PC-9 (cell line): Measurements from ENCODE around the gene STAT4. TPM values are rescaled to one million over a fixed set of nuclear protein-coding genes. Genes with fewer than 3 reads are reported as not detected.

ENCODE experiments used
- BruUV-seq: library from RNA; stranded (reverse); fragments of 400-500 nt; replicated peaks from 2 replicates; lab custom pipeline; 2021; lab: Mats Ljungman, UMichigan
- CTCF ChIA-PET: fragments of 300-600 bp; sonication (Branson Sonifier 250); formaldehyde crosslinking; loops from one replicate; lab custom pipeline; 2022; ENCODE audit warnings: antibody characterized with exemption; lab: Charles Lee
- POLR2A ChIA-PET: fragments of 300-600 bp; sonication (Branson Sonifier 250); formaldehyde crosslinking; loops from one replicate; lab custom pipeline; 2022; ENCODE audit warnings: antibody characterized with exemption; ENCODE audit not compliant: unreplicated experiment; lab: Charles Lee
- DNase-seq, 2 experiments: peaks; one replicate each; pipeline versions ENCODE4 v3.0.0 to v3.0.0-alpha.2; 2015 to 2022; ENCODE audit warnings: mixed read lengths in 1 of 2
- H2AFZ ChIP-seq: fragments of 200-600 bp; sonication (generic); 2 replicates; pipeline ENCODE4 v1.8.1; 2017; ENCODE audit warnings: antibody characterized with exemption
- H3F3A ChIP-seq: fragments of 200-600 bp; sonication (generic); 2 replicates; pipeline ENCODE4 v1.8.1; 2017; ENCODE audit warnings: antibody characterized with exemption, mild to moderate bottlenecking, low read depth; ENCODE audit not compliant: insufficient read depth
- H3K27ac ChIP-seq: fragments of 200-600 bp; sonication (generic); 2 replicates; pipeline ENCODE4 v1.6.1; 2016; ENCODE audit warnings: mixed run types
- H3K27me3 ChIP-seq: fragments of 200-600 bp; sonication (generic); 2 replicates; pipeline ENCODE4 v1.6.1; 2016; ENCODE audit warnings: low read depth, mixed run types; ENCODE audit not compliant: insufficient read depth
- H3K36me3 ChIP-seq: fragments of 200-600 bp; sonication (generic); 2 replicates; pipeline ENCODE4 v1.6.1; 2016; ENCODE audit warnings: low read depth, mixed run types
- H3K4me1 ChIP-seq: fragments of 200-600 bp; sonication (generic); replicated peaks from 2 replicates; pipeline ENCODE4 v1.6.1; 2016; ENCODE audit warnings: mixed run types; ENCODE audit not compliant: insufficient read depth
- H3K4me2 ChIP-seq: fragments of 200-600 bp; sonication (generic); 2 replicates; pipeline ENCODE4 v1.6.1; 2017; ENCODE audit warnings: mixed run types
- H3K4me3 ChIP-seq: fragments of 200-600 bp; sonication (generic); 2 replicates; pipeline ENCODE4 v1.6.1; 2016; ENCODE audit warnings: mixed run types
- H3K79me2 ChIP-seq: fragments of 200-600 bp; sonication (generic); 2 replicates; pipeline ENCODE4 v1.6.1; 2017; ENCODE audit warnings: low read depth, mixed run types
- H3K9me2 ChIP-seq: fragments of 200-600 bp; sonication (generic); 2 replicates; pipeline ENCODE4 v1.8.1; 2017; ENCODE audit warnings: mild to moderate bottlenecking; ENCODE audit not compliant: insufficient read depth
- H3K9me3 ChIP-seq: fragments of 200-600 bp; sonication (generic); 2 replicates; pipeline ENCODE4 v1.8.1; 2016; ENCODE audit warnings: low read depth; ENCODE audit not compliant: insufficient read depth
- H4K20me1 ChIP-seq: fragments of 200-600 bp; sonication (generic); 2 replicates; pipeline ENCODE4 v1.8.1; 2017; ENCODE audit not compliant: insufficient read depth
- EZH2 ChIP-seq: fragments of 200-600 bp; sonication (generic); IDR thresholded peaks from 2 replicates; pipeline ENCODE4 v1.8.0; 2017; ENCODE audit warnings: antibody characterized with exemption, low read depth
- intact Hi-C: fragments of 100-400 bp; cut with micrococcal nuclease; formaldehyde crosslinking; loops from one replicate; pipeline ENCODE4 v1.10.0; 2022; ENCODE audit not compliant: unreplicated experiment
- total RNA-seq: library from RNA; stranded (reverse); gene quantifications from 2 replicates; pipeline ENCODE4 v1.2.3, GENCODE V29; 2021
- TF ChIP-seq, protein P1 (sequence below): fragments of 200-600 bp; sonication (generic); conservative IDR thresholded peaks from 2 replicates; pipeline ENCODE4 v1.6.1; 2017; ENCODE audit warnings: mixed run types, antibody characterized with exemption, mild to moderate bottlenecking, moderate library complexity

STAT4 gene
- total RNA-seq, 1 experiment from 2014 or later: 0.70 TPM

DNA sequence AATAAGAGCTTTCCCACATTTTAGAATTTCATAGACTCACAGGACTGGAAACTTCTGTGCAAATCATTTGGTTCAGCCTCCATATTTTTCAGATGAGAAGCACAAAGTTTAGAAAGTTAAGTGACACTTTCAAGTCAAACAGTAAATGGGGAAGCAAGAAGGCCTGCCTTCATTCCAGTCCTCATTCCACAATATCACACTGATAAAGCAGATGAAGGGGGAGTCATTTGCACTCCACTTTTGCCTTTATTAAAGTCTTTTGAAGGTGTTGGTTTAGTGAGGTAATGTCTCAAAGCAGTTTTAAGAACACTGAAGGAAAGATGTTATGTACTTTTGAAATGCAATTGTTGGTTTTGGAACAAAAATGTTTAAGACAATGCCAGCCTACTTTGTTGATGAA is 32.7 kb upstream of the STAT4 start:
- TF ChIP-seq, protein P1, sequence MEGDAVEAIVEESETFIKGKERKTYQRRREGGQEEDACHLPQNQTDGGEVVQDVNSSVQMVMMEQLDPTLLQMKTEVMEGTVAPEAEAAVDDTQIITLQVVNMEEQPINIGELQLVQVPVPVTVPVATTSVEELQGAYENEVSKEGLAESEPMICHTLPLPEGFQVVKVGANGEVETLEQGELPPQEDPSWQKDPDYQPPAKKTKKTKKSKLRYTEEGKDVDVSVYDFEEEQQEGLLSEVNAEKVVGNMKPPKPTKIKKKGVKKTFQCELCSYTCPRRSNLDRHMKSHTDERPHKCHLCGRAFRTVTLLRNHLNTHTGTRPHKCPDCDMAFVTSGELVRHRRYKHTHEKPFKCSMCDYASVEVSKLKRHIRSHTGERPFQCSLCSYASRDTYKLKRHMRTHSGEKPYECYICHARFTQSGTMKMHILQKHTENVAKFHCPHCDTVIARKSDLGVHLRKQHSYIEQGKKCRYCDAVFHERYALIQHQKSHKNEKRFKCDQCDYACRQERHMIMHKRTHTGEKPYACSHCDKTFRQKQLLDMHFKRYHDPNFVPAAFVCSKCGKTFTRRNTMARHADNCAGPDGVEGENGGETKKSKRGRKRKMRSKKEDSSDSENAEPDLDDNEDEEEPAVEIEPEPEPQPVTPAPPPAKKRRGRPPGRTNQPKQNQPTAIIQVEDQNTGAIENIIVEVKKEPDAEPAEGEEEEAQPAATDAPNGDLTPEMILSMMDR: no peak
- no peak for TF ChIP-seq EZH2
- no peaks in the 10 kb centered on the region for H3K79me2 ChIP-seq
- H3K4me2 ChIP-seq: no peak overlapping the region
- H3K27me3 ChIP-seq: no peaks in the 10 kb centered on the region
- no peak overlapping the region for H3K4me3 ChIP-seq
- BruUV-seq: no TSS peak
- H3K36me3 ChIP-seq: no peaks in the 10 kb centered on the region
- H2AFZ ChIP-seq: no peak overlapping the region
- ChIA-PET CTCF (interaction anchor here (0.6 kb wide), 1 partner anchor 53 kb away, joined by 7 read pairs; no protein-coding TSS in a partner anchor), POLR2A (no interaction called here)
- H3K9me2 ChIP-seq: no peaks in the 10 kb centered on the region
- H3K9me3 ChIP-seq: no peaks in the 10 kb centered on the region
- no peak for DNase-seq
- H4K20me1 ChIP-seq: no peaks in the 10 kb centered on the region
- intact Hi-C loops: no loop called here
- H3K27ac ChIP-seq: no peak overlapping the region
- H3K4me1 ChIP-seq: peaks cover 5% of the 10 kb centered on the region; the same call in 1 of the 2 replicates
- H3F3A ChIP-seq: no peaks in the 10 kb centered on the region

DNA sequence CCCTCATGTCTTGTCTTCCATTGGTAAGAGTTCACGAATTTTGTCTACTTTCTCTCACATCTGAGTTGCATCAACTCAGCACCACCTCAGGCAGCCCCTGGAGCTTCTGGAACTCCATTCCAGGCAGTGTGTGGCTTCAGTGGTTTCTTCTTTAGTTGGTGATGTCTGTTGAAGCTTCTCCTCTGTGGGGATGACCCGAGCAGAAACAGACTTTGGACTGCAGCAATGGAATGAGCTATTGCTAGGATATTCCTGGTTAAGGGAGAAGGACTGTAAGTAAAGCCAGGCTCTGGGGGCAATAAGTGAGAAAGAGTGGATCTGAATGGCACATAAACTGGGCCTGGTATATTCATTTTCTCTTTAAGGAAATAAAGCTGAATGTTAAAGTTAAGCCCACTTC is 32.3 kb upstream of the STAT4 start:
- Histone ChIP-seq H3K4me1 (peaks cover 5% of the 10 kb centered on the region; the same call in 1 of the 2 replicates), H2AFZ (no peak overlapping the region), H3K4me2 (no peak overlapping the region), H3K27ac (no peak overlapping the region), H3K79me2 (no peaks in the 10 kb centered on the region), H3K9me3 (no peaks in the 10 kb centered on the region), H3K27me3 (no peaks in the 10 kb centered on the region), H4K20me1 (no peaks in the 10 kb centered on the region), H3K4me3 (no peak overlapping the region), H3K9me2 (no peaks in the 10 kb centered on the region), H3K36me3 (no peaks in the 10 kb centered on the region), H3F3A (no peaks in the 10 kb centered on the region)
- no peak for DNase-seq
- ChIA-PET POLR2A (no interaction called here), CTCF (no interaction called here)
- intact Hi-C loops: no loop called here
- BruUV-seq: no TSS peak
- TF ChIP-seq EZH2: no peak
- TF ChIP-seq, protein P1: no peak

DNA sequence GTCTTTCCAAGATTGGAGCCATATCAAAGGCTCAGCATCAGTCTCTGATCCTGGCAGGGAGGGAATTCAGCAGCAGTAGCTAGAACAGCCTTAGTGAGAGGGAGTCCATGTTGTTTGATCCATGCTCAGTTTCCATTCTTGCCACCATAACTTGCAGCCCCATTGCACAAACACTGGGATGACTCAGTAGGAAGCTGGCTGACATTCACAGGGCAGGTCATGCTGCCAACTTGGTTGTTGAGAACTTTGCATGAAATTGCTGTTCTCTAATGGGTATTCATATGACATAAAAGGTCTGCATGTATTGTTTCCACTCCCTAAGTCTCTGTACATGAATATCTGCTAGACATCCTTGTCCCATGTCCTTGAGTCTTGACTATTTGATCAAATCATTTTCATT is 29.9 kb upstream of the STAT4 start:
- Histone ChIP-seq H3K4me3 (no peak overlapping the region), H3K27me3 (no peaks in the 10 kb centered on the region), H3K9me2 (no peaks in the 10 kb centered on the region), H3K4me2 (no peak overlapping the region), H3K4me1 (peaks cover 5% of the 10 kb centered on the region; the same call in 1 of the 2 replicates), H4K20me1 (no peaks in the 10 kb centered on the region), H3K36me3 (no peaks in the 10 kb centered on the region), H3K27ac (no peak overlapping the region), H3K9me3 (no peaks in the 10 kb centered on the region), H2AFZ (no peak overlapping the region), H3K79me2 (no peaks in the 10 kb centered on the region), H3F3A (no peaks in the 10 kb centered on the region)
- CTCF ChIA-PET: no interaction called here
- no TSS peak for BruUV-seq
- intact Hi-C loops: no loop called here
- no peak for DNase-seq
- TF ChIP-seq, protein P1: no peak
- no peak for TF ChIP-seq EZH2
- POLR2A ChIA-PET: no interaction called here
